ENCODE measurements around the gene EHD2. TPM values are rescaled to one million over a fixed set of nuclear protein-coding genes. Genes with fewer than 3 reads are reported as not detected.
"Not testable (repeated sequence)": the region's sequence is repeated elsewhere in the genome, so short reads cannot be mapped to it uniquely, and the experiment has no call there.

EHD2 gene
- total RNA-seq, 4 donors from 2014 or later, result 72.0 to 198 (median 82.9) TPM

- TF ChIP-seq CTCF (IDR thresholded peaks at IDR 0.05), result no peak
- no peak for TF ChIP-seq POLR2A (IDR thresholded peaks at IDR 0.05)
- Histone ChIP-seq H3K4me1 (peaks cover 0 to 10% of the 10 kb centered on the region in 2 donors), H3K9me3 (no peaks in the 10 kb centered on the region), H3K27me3 (no peaks in the 10 kb centered on the region), H3K36me3 (no peaks in the 10 kb centered on the region), H3K27ac (peak overlapping the region; percentile 33 to 99), H3K4me3 (no peak overlapping the region)
- intact Hi-C loops (cut with DNase I; ENCODE audit: low total_unique reads), result loop anchor here (10.0 kb wide), 1 partner anchor 67 kb away; the partner anchor contains the start of gene EHD2
- DNase-seq, result peak; percentile 63 to 65
These were observed 68.5 kb downstream of the EHD2 start for GRCh38 chr19:47781590-47782262.

- no peaks in the 10 kb centered on the region for H3K36me3 ChIP-seq
- H3K4me3 ChIP-seq, result no peak overlapping the region
- no peak for TF ChIP-seq POLR2A (IDR thresholded peaks at IDR 0.05)
- no peak for TF ChIP-seq CTCF (IDR thresholded peaks at IDR 0.05)
- intact Hi-C loops (cut with DNase I; ENCODE audit: low total_unique reads), result loop anchor here (10.0 kb wide), 1 partner anchor 72 kb away; the partner anchor contains the start of gene EHD2
- DNase-seq, result no peak
- no peak overlapping the region for H3K27ac ChIP-seq
- peaks cover 0 to 4% of the 10 kb centered on the region in 2 donors for H3K4me1 ChIP-seq
- H3K9me3 ChIP-seq, result no peaks in the 10 kb centered on the region
- H3K27me3 ChIP-seq, result no peaks in the 10 kb centered on the region
These were observed 73.3 kb downstream of the EHD2 start for GRCh38 chr19:47786566-47786965.

- H3K9me3 ChIP-seq, H3K27ac ChIP-seq, H3K27me3 ChIP-seq, H3K36me3 ChIP-seq, DNase-seq, H3K4me3 ChIP-seq, H3K4me1 ChIP-seq: not testable (repeated sequence)
- intact Hi-C loops (cut with DNase I; ENCODE audit: low total_unique reads), result loop anchor here (10.0 kb wide), 1 partner anchor 73 kb away; the partner anchor contains the start of gene EHD2
These were observed 74.1 kb downstream of the EHD2 start for GRCh38 chr19:47787307-47787706.

GRCh38 chr19:47789811-47790210 is 76.6 kb downstream of the EHD2 start:
- H3K4me1 ChIP-seq, H3K27ac ChIP-seq, H3K27me3 ChIP-seq, H3K36me3 ChIP-seq, DNase-seq, H3K4me3 ChIP-seq, H3K9me3 ChIP-seq: not testable (repeated sequence)
- intact Hi-C loops (cut with DNase I; ENCODE audit: low total_unique reads), result loop anchor here (10.0 kb wide), 1 partner anchor 75 kb away; the partner anchor contains the start of gene EHD2

GRCh38 chr19:47790398-47790814 is 77.2 kb downstream of the EHD2 start:
- Histone ChIP-seq H3K36me3 (no peaks in the 10 kb centered on the region), H3K9me3 (no peaks in the 10 kb centered on the region), H3K27ac (no peak overlapping the region), H3K4me3 (no peak overlapping the region), H3K27me3 (no peaks in the 10 kb centered on the region), H3K4me1 (no peaks in the 10 kb centered on the region)
- intact Hi-C loops (cut with DNase I; ENCODE audit: low total_unique reads), result no loop called here
- DNase-seq, result peak; percentile 75 to 80
- TF ChIP-seq POLR2A (IDR thresholded peaks at IDR 0.05), result no peak
- TF ChIP-seq CTCF (IDR thresholded peaks at IDR 0.05), result peak; percentile 55 to 86 (median 73)

- no peaks in the 10 kb centered on the region for H3K9me3 ChIP-seq
- intact Hi-C loops (cut with DNase I; ENCODE audit: low total_unique reads), result no loop called here
- H3K27me3 ChIP-seq, result no peaks in the 10 kb centered on the region
- H3K4me3 ChIP-seq, result no peak overlapping the region
- DNase-seq, result no peak
- H3K4me1 ChIP-seq, result no peaks in the 10 kb centered on the region
- H3K27ac ChIP-seq, result no peak overlapping the region
- no peaks in the 10 kb centered on the region for H3K36me3 ChIP-seq
- TF ChIP-seq CTCF (IDR thresholded peaks at IDR 0.05) (no peak), POLR2A (IDR thresholded peaks at IDR 0.05) (no peak)
These were observed 79.4 kb downstream of the EHD2 start for GRCh38 chr19:47792616-47793015.

Small RNA genes within 50 kb of the gene (small RNA-seq; reads per million reads assigned to genes)
- not detected for gene SNORD23

Other genes starting within 250 kb of the EHD2 start
- 10 to 100 TPM in 2 of 4 donors, 1 to 10 TPM in 2; 3.4 to 17.8 (median 11.0) TPM for gene SLC8A2, start 241.5 kb upstream of the EHD2 start, total RNA-seq
- gene KPTN, start 229.2 kb upstream of the EHD2 start, total RNA-seq, result 1 to 10 TPM in 3 of 4 donors, not detected in 1; 5.4 to 9.0 (median 6.4) TPM
- 100 to 1,000 TPM in 3 of 4 donors, 10 to 100 TPM in 1; 36.5 to 693 (median 144) TPM for gene NAPA, start 198.4 kb upstream of the EHD2 start, total RNA-seq
- gene ZNF541, start 140.3 kb upstream of the EHD2 start, total RNA-seq, result 1 to 10 TPM in 1 of 4 donors, under 1 TPM in 1, not detected in 2; 0.90 to 1.2 TPM
- 10 to 100 TPM in 3 of 4 donors, 1 to 10 TPM in 1; 2.0 to 28.1 (median 20.5) TPM for gene BICRA, start 104.3 kb upstream of the EHD2 start, total RNA-seq
- 100 to 1,000 TPM; 116 to 555 (median 444) TPM for gene NOP53, start 32.1 kb downstream of the EHD2 start, total RNA-seq
- 1,000 to 10,000 TPM in 1 of 4 donors, 100 to 1,000 TPM in 3; 173 to 1,323 (median 512) TPM for gene SELENOW, start 65.3 kb downstream of the EHD2 start, total RNA-seq
- gene TPRX1, start 91.1 kb downstream of the EHD2 start, total RNA-seq, result not detected
- not detected for gene CRX, start 108.5 kb downstream of the EHD2 start, total RNA-seq
- not detected for gene TPRX2, start 145.8 kb downstream of the EHD2 start, total RNA-seq
- gene SULT2A1, start 172.9 kb downstream of the EHD2 start, total RNA-seq, result not detected